ENCODE results near the gene GSTA1.
"Not testable (repeated sequence)": the region's sequence is repeated elsewhere in the genome, so short reads cannot be mapped to it uniquely, and the experiment has no call there.

GSTA1 gene

GRCh38 chr6:52779237-52779636, 24.4 kb downstream of the GSTA1 start:
- Histone ChIP-seq H3K9me3 (ENCODE audit: control insufficient read depth, low read length) (no peaks in the 10 kb centered on the region), H3K4me3 (ENCODE audit: extremely low read depth, insufficient read depth, low read length, poor library complexity, severe bottlenecking) (no peak overlapping the region), H3K27ac (ENCODE audit: low read depth, low read length, severe bottlenecking) (no peak overlapping the region), H3K36me3 (ENCODE audit: control insufficient read depth, insufficient read depth, low read length) (no peaks in the 10 kb centered on the region), H3K4me1 (ENCODE audit: control insufficient read depth, insufficient read depth, low read length, poor library complexity, severe bottlenecking) (no peaks in the 10 kb centered on the region)
- WGBS, 2 experiments (ENCODE audit: insufficient coverage in 2 of 2): 88% methylated on average over 1 of the region's 1 CpG; no CpG with 5 or more reads in 1 of the 2 experiments

- 83 to 95% methylated on average over 3 to 4 of the region's 9 CpGs for WGBS, 2 experiments (ENCODE audit: insufficient coverage in 2 of 2)
- H3K36me3 ChIP-seq (ENCODE audit: control insufficient read depth, insufficient read depth, low read length); H3K27ac ChIP-seq (ENCODE audit: low read depth, low read length, severe bottlenecking); H3K4me3 ChIP-seq (ENCODE audit: extremely low read depth, insufficient read depth, low read length, poor library complexity, severe bottlenecking); H3K4me1 ChIP-seq (ENCODE audit: control insufficient read depth, insufficient read depth, low read length, poor library complexity, severe bottlenecking); H3K9me3 ChIP-seq (ENCODE audit: control insufficient read depth, low read length): not testable (repeated sequence)
Observed at GRCh38 chr6:52776711-52777351, 26.8 kb downstream of the GSTA1 start.

- not testable (repeated sequence) for H3K4me3 ChIP-seq (ENCODE audit: extremely low read depth, insufficient read depth, low read length, poor library complexity, severe bottlenecking); H3K36me3 ChIP-seq (ENCODE audit: control insufficient read depth, insufficient read depth, low read length); H3K4me1 ChIP-seq (ENCODE audit: control insufficient read depth, insufficient read depth, low read length, poor library complexity, severe bottlenecking); H3K9me3 ChIP-seq (ENCODE audit: control insufficient read depth, low read length); H3K27ac ChIP-seq (ENCODE audit: low read depth, low read length, severe bottlenecking)
- WGBS, 2 experiments (ENCODE audit: insufficient coverage in 2 of 2): 100% methylated on average over 1 of the region's 4 CpGs; no CpG with 5 or more reads in 1 of the 2 experiments
Observed at GRCh38 chr6:52769399-52769798, 34.2 kb downstream of the GSTA1 start.

GRCh38 chr6:52767658-52768057, 36.0 kb downstream of the GSTA1 start:
- not testable (repeated sequence) for H3K36me3 ChIP-seq (ENCODE audit: control insufficient read depth, insufficient read depth, low read length); H3K27ac ChIP-seq (ENCODE audit: low read depth, low read length, severe bottlenecking); H3K9me3 ChIP-seq (ENCODE audit: control insufficient read depth, low read length); H3K4me3 ChIP-seq (ENCODE audit: extremely low read depth, insufficient read depth, low read length, poor library complexity, severe bottlenecking); H3K4me1 ChIP-seq (ENCODE audit: control insufficient read depth, insufficient read depth, low read length, poor library complexity, severe bottlenecking)

- not testable (repeated sequence) for H3K4me3 ChIP-seq (ENCODE audit: extremely low read depth, insufficient read depth, low read length, poor library complexity, severe bottlenecking); H3K4me1 ChIP-seq (ENCODE audit: control insufficient read depth, insufficient read depth, low read length, poor library complexity, severe bottlenecking); H3K9me3 ChIP-seq (ENCODE audit: control insufficient read depth, low read length); H3K36me3 ChIP-seq (ENCODE audit: control insufficient read depth, insufficient read depth, low read length); H3K27ac ChIP-seq (ENCODE audit: low read depth, low read length, severe bottlenecking)
- no CpG with 5 or more reads among the region's 2 CpGs for WGBS, 2 experiments (ENCODE audit: insufficient coverage in 2 of 2)
Observed at GRCh38 chr6:52763322-52763916, 40.2 kb downstream of the GSTA1 start, which contains the start of gene GSTA2. TSS of gene GSTA2 (minus strand) at chr6:52763475. CDS start at chr6:52757947, 5,528 bp downstream.

GRCh38 chr6:52761673-52762491, 41.7 kb downstream of the GSTA1 start:
- H3K9me3 ChIP-seq (ENCODE audit: control insufficient read depth, low read length); H3K36me3 ChIP-seq (ENCODE audit: control insufficient read depth, insufficient read depth, low read length); H3K4me1 ChIP-seq (ENCODE audit: control insufficient read depth, insufficient read depth, low read length, poor library complexity, severe bottlenecking); H3K4me3 ChIP-seq (ENCODE audit: extremely low read depth, insufficient read depth, low read length, poor library complexity, severe bottlenecking); H3K27ac ChIP-seq (ENCODE audit: low read depth, low read length, severe bottlenecking): not testable (repeated sequence)
- WGBS, 2 experiments (ENCODE audit: insufficient coverage in 2 of 2): no CpG with 5 or more reads among the region's 7 CpGs

GRCh38 chr6:52760105-52760765, 43.4 kb downstream of the GSTA1 start:
- no peaks in the 10 kb centered on the region for H3K36me3 ChIP-seq (ENCODE audit: control insufficient read depth, insufficient read depth, low read length)
- H3K4me3 ChIP-seq (ENCODE audit: extremely low read depth, insufficient read depth, low read length, poor library complexity, severe bottlenecking): no peak overlapping the region
- H3K9me3 ChIP-seq (ENCODE audit: control insufficient read depth, low read length): no peaks in the 10 kb centered on the region
- WGBS, 2 experiments (ENCODE audit: insufficient coverage in 2 of 2): 80% methylated on average over 1 of the region's 6 CpGs; no CpG with 5 or more reads in 1 of the 2 experiments
- H3K27ac ChIP-seq (ENCODE audit: low read depth, low read length, severe bottlenecking): no peak overlapping the region
- peaks cover 5% of the 10 kb centered on the region for H3K4me1 ChIP-seq (ENCODE audit: control insufficient read depth, insufficient read depth, low read length, poor library complexity, severe bottlenecking)

GRCh38 chr6:52759085-52759484, 44.5 kb downstream of the GSTA1 start:
- Histone ChIP-seq H3K4me3 (ENCODE audit: extremely low read depth, insufficient read depth, low read length, poor library complexity, severe bottlenecking) (no peak overlapping the region), H3K9me3 (ENCODE audit: control insufficient read depth, low read length) (no peaks in the 10 kb centered on the region), H3K4me1 (ENCODE audit: control insufficient read depth, insufficient read depth, low read length, poor library complexity, severe bottlenecking) (peaks cover 5% of the 10 kb centered on the region), H3K36me3 (ENCODE audit: control insufficient read depth, insufficient read depth, low read length) (no peaks in the 10 kb centered on the region), H3K27ac (ENCODE audit: low read depth, low read length, severe bottlenecking) (no peak overlapping the region)
- WGBS, 2 experiments (ENCODE audit: insufficient coverage in 2 of 2): no CpG with 5 or more reads among the region's 1 CpG

GRCh38 chr6:52757651-52758338, 45.8 kb downstream of the GSTA1 start:
- not testable (repeated sequence) for H3K27ac ChIP-seq (ENCODE audit: low read depth, low read length, severe bottlenecking); H3K4me1 ChIP-seq (ENCODE audit: control insufficient read depth, insufficient read depth, low read length, poor library complexity, severe bottlenecking); H3K9me3 ChIP-seq (ENCODE audit: control insufficient read depth, low read length); H3K36me3 ChIP-seq (ENCODE audit: control insufficient read depth, insufficient read depth, low read length); H3K4me3 ChIP-seq (ENCODE audit: extremely low read depth, insufficient read depth, low read length, poor library complexity, severe bottlenecking)
- WGBS, 2 experiments (ENCODE audit: insufficient coverage in 2 of 2): 67 to 71% methylated on average over 3 to 4 of the region's 7 CpGs

- WGBS, 2 experiments (ENCODE audit: insufficient coverage in 2 of 2): 80 to 90% methylated on average over 2 of the region's 3 CpGs
- Histone ChIP-seq H3K4me1 (ENCODE audit: control insufficient read depth, insufficient read depth, low read length, poor library complexity, severe bottlenecking) (no peaks in the 10 kb centered on the region), H3K36me3 (ENCODE audit: control insufficient read depth, insufficient read depth, low read length) (no peaks in the 10 kb centered on the region), H3K9me3 (ENCODE audit: control insufficient read depth, low read length) (no peaks in the 10 kb centered on the region), H3K4me3 (ENCODE audit: extremely low read depth, insufficient read depth, low read length, poor library complexity, severe bottlenecking) (no peak overlapping the region), H3K27ac (ENCODE audit: low read depth, low read length, severe bottlenecking) (no peak overlapping the region)
Observed at GRCh38 chr6:52754443-52754842, 49.2 kb downstream of the GSTA1 start.
